ENCODE measurements around the gene CACNG4. TPM values are rescaled to one million over a fixed set of nuclear protein-coding genes. Genes with fewer than 3 reads are reported as not detected.

The CACNG4 gene
- total RNA-seq, 1 experiment from 2014 or later: 6.3 TPM

DNA sequence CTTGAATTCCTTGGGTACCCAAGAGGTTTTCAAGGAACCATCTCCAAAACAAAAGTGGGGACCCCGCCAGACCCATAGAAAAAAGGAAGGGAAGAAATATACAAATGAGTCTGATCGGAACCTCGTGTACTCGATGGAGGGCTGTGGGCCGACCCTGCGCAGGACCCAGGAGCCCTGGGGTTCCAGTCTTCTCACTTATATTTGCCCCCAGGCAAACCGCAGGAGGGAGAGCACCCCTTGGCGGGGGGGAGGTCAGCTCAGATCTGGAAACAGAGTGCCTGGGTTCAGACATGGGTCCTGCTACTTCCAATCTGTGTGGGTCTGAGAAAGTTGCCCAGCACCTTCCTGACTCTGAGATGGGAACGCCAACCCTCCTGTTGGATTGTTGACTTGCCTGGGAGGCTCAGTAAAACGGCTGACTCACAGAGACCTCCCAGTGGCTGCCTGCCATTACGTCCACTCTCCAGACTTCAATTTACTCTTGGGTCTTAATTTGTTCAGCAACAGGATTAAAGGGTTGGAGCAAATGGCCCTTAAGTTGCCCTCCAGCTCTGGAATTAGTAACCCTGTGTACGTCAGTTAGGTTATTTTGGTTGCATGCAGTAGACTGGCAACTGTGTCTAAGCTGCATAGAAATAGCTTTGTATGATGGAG lies 24.9 kb upstream of the CACNG4 start:
- Histone ChIP-seq H2BK12ac (ENCODE audit: insufficient read length, low read depth, low read length) (no peak overlapping the region), H4K8ac (replicated peaks; ENCODE audit: insufficient read length, low read depth, low read length) (no peak overlapping the region), H3T11ph (ENCODE audit: low read length) (no peak overlapping the region), H2BK15ac (ENCODE audit: low read depth, low read length) (no peak overlapping the region), H4K5ac (ENCODE audit: insufficient read length, low read depth, low read length) (no peak overlapping the region), H2AFZ (ENCODE audit: low read length) (no peak overlapping the region), H3K27me3 (ENCODE audit: insufficient read depth, low read length) (no peaks in the 10 kb centered on the region), H3K18ac (ENCODE audit: insufficient read length, low read depth, low read length) (no peak overlapping the region), H2BK120ac (ENCODE audit: low read depth, low read length, poor library complexity, severe bottlenecking) (no peak overlapping the region), H3K4me2 (ENCODE audit: insufficient read depth, insufficient read length, low read length) (no peak overlapping the region), H3K23me2 (ENCODE audit: insufficient read length, low read depth, low read length, poor library complexity, severe bottlenecking) (no peaks in the 10 kb centered on the region), H3K9me3 (ENCODE audit: control insufficient read depth, low read depth, low read length) (no peaks in the 10 kb centered on the region), H3K79me1 (ENCODE audit: insufficient read depth, low read depth, low read length, poor library complexity, severe bottlenecking) (no peaks in the 10 kb centered on the region), H3K79me2 (ENCODE audit: insufficient read depth, low read length) (no peaks in the 10 kb centered on the region), H3K27ac (ENCODE audit: insufficient read length, low read depth, low read length) (no peak overlapping the region), H3K56ac (ENCODE audit: insufficient read length, low read depth, low read length) (no peak overlapping the region), H3K23ac (ENCODE audit: insufficient read length, low read depth, low read length) (no peak overlapping the region), H3K4me1 (ENCODE audit: insufficient read depth, low read length) (no peaks in the 10 kb centered on the region), H3K4ac (ENCODE audit: low read depth, low read length) (no peak overlapping the region), H2AK5ac (ENCODE audit: insufficient read length, low read length) (no peak overlapping the region), H2BK20ac (ENCODE audit: low read depth, low read length, poor library complexity, severe bottlenecking) (no peak overlapping the region), H2BK5ac (ENCODE audit: insufficient read length, low read length) (no peak overlapping the region), H4K91ac (ENCODE audit: insufficient read length, low read depth, low read length) (no peak overlapping the region), H3K14ac (ENCODE audit: insufficient read depth, low read length) (no peak overlapping the region), H4K20me1 (ENCODE audit: control insufficient read depth, insufficient read depth, insufficient read length) (no peaks in the 10 kb centered on the region), H3K9ac (ENCODE audit: extremely low read depth, insufficient read length, low read length) (no peak overlapping the region)
- TF ChIP-seq, protein P1, sequence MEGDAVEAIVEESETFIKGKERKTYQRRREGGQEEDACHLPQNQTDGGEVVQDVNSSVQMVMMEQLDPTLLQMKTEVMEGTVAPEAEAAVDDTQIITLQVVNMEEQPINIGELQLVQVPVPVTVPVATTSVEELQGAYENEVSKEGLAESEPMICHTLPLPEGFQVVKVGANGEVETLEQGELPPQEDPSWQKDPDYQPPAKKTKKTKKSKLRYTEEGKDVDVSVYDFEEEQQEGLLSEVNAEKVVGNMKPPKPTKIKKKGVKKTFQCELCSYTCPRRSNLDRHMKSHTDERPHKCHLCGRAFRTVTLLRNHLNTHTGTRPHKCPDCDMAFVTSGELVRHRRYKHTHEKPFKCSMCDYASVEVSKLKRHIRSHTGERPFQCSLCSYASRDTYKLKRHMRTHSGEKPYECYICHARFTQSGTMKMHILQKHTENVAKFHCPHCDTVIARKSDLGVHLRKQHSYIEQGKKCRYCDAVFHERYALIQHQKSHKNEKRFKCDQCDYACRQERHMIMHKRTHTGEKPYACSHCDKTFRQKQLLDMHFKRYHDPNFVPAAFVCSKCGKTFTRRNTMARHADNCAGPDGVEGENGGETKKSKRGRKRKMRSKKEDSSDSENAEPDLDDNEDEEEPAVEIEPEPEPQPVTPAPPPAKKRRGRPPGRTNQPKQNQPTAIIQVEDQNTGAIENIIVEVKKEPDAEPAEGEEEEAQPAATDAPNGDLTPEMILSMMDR (conservative IDR thresholded peaks at IDR 0.05): no peak
- DNase-seq: no peak
- Mint-ChIP-seq H3K4me1 (peaks cover 14% of the 10 kb centered on the region in 2 experiments), H3K27me3 (ENCODE audit: low read depth) (peaks cover 17% of the 10 kb centered on the region), H3K27ac (peak overlapping the region in 1 of 3 experiments; percentile 73; a peak in 1 of 7 replicates), H3K9me3 (peaks cover 26 to 37% of the 10 kb centered on the region in 2 experiments), H3K4me3 (no peak overlapping the region; a peak in 1 of 5 replicates), H3K36me3 (ENCODE audit: insufficient read depth in 1 of 3, low read depth in 3 of 3) (peaks cover 7 to 18% (median 15%) of the 10 kb centered on the region in 3 experiments; a peak in 6 of 7 replicates)
- WGBS (ENCODE audit: extremely low coverage, insufficient read length, low lambda C conversion rate): no CpG with 5 or more reads among the region's 12 CpGs

All from H9 (cell line).